ENCODE data around the gene PLXNB2. TPM values are rescaled to one million over a fixed set of nuclear protein-coding genes. Genes with fewer than 3 reads are reported as not detected.
A peak's percentile ranks its signal among the peaks of the same experiment; 100 is the strongest.

PLXNB2 gene
- total RNA-seq, 1 experiment from 2014 or later: 42.4 TPM

- no peak for DNase-seq (ENCODE audit: low read depth)
Measured at GRCh38 chr22:50298937-50299784, 8.3 kb downstream of the PLXNB2 start.

DNA sequence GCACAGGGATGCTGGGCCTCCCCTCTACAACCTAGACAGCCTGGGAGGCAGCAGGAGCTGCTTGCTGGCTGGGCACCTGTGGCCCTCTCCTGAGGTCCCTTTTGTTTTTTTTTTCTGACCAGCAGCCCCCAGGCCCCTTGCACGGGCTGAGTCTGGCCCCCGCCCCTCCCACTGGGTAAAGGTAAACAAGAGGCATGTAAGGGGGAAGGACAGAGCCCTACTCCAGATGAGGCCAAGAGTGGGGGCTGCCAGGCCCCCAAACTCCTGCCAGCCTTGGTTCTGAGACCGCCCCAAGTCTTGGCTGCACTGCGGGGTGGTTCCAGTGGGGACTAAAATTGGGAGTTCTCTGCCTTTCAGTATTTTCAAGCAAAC lies 9.2 kb downstream of the PLXNB2 start:
- no peak for DNase-seq (ENCODE audit: low read depth)

DNA sequence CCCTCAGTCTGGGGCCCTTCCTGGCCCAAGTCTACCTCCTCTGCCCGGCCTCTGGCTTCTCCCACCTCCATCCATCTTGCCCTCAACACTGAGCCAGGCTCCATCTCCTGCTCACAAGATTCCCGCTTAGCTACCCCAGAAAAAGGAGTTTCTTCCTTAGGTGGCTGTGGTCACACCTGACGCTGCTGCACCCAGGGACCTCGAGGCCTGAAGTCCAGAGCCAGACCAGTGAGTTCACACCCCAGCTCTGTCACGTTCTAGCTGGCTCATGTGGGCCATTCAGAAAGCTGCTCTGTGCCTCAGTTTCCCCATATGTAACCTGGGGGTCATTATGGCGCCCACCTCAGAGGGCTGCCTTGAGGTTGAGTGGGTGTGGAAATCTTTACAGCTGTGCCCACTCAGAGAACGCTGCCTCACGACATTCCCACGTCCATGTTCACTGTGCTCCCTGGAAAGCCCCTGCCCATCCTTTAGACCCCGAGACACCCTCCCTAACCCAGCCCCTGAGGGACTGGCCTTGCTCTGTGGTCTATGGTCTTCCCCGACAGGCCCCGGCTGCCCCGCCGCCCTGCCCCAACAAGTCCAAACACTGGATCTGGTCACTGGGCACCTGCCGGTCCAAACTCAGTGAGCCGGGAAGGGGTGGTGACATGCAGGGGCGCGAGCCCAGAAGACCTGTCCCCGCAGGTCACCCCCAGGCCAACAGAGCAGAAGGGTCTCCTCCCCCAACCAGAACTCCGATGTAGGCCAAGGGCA lies 9.8 kb downstream of the PLXNB2 start:
- no peak for DNase-seq (ENCODE audit: low read depth)

DNA sequence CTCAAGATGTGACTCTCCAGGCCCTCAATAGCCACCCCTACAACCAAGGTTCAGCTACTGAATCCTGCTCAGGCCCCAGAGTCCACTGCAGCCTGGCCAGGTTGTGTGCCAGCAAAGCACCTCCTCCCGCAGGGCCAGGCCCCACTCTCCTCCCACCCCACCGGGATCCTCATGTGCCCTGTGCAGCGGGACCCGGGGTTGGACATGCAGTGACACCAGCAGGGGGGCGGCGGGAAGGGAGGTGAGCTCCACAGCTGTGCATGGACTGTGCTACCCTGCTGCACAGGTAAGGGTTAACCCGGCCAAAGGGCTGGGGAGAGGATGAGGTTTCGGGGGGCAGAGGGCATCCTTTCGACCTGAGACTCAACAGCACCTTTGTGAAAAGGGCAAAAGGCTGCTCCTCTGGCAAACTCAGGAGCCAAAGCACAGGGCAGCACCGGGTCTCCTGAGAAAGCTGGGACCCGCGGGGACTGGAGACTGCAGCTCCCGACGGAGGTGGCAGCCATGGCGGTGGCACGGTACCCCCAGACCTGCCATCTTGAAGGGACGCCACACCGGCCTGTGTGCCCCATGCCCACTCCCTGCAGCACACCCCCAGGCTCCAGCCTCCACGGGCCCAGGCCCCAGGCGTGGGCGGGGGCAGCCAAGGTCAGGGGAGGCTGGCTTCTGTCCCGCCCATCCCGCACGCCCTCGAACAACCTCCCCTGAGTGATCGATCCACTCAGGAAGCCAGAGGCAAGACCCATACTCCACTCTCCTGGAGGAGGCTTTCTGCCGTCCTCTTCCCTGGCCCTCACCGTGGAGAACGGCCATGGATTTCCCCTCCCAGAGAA lies 10.6 kb downstream of the PLXNB2 start:
- no peak for DNase-seq (ENCODE audit: low read depth)

GRCh38 chr22:50294319-50294656 lies 13.2 kb downstream of the PLXNB2 start:
- no peak for DNase-seq (ENCODE audit: low read depth)

- peak; percentile 83 for DNase-seq (ENCODE audit: low read depth)
Measured at GRCh38 chr22:50293441-50294318, 13.8 kb downstream of the PLXNB2 start.

DNA sequence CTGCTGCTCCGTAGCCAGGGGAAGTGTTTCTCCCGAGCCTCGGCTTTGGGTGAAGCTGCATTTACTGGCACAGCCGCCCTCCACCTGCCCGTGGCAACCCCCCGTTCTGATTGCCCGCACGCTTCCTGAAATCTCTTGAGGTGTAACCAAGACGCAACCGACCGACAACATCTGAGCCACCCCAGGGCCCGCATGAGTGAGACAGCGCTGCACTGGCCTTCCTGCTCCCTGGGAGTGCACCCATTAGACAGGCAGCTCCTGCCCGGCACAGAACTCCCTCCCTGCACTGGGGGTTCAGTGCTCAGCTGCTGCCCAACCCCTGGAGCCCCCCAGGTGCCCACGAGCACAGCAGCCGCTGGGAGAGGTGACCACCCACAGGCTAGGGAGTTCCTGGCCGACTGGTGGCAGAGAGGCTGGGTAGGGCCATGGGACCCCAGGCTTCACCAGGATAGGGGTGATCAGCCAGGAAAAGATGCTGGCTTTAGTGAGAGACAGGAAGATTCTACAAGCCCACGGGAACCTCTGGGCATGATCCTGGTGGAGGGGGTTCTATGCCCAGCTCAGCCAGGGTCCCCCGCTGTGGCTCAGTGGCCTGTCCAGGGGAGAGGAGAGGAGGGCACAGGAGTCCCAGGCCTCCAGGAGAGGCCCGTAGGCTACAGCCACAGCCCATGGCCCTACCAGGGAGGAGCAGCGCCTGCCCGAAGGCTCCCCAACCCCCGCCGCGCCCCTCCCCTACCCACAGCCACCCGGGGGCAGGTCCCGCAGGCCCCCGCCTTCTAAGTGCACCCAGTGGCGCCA lies 14.6 kb downstream of the PLXNB2 start:
- peak; percentile 38 for DNase-seq (ENCODE audit: low read depth)

DNA sequence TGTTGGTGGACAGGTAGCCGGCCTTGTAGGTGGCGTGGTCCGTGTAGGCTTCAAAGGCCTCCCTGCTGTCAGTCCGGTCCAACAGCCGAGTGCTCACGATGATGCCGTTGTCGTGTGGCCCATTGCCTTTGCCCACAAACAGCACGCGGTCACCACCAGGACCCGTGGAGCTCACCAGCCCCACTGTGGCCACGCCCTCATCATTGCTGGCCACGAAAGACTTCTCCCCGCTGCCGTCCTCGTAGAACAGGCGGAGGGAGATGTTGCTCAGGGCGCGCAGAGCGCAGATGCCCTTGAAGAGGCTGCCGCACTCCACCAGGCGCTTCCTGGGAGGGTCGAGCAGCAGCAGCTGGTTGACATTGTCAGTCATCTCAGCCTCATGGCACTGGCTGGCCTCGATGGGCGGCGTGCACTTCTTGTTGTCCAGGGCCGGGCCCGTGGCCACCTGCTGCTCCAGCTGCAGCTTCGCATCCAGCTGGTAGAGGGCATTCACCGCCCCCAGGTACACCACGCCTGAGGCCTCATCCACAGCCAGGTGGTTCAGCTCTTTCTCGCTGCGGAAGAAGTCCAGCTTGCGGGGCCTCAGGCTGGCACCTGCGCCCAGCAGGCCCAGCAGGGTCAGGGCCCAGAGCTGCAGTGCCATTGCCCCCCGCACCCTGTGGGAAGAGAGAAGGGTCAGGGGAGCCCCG lies 17.4 kb downstream of the PLXNB2 start:
- DNase-seq (ENCODE audit: low read depth): no peak

DNA sequence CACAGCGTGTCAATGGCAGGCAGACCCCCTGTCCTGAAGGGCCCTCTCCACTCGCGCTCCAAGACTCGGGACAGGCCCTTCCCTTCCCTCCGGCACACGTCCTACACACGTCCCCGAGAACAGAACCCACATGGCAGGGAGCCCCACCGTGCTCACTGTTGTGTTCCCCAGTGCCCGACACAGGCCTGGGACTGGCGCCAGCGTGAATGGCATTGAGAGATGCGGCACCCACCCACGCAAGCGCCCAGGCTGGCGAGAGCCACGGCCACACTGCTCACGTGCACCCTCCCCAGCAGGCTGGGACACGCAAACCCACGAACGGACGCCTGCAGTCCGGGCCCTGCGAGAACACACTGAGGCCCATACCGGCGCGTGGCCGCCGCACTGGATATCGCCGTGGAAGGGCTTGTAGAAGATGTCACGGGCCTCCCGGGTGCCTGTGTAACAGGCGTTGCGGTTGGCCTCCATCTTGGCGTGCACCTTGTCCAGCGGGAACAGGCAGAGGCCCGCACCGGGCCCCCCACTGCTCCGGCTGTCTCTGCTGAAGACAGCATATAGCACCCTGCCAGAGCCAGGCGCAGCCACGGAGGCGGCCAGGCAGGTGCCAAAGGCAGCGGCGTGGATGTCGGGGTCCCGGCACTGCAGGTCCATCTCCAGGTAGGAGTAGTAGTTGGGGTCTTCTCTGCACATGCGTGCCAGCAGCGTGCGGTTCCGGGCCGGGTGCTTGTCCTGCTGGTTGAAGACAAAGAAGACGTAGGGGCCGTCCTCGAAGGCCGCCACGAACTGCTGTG lies 18.1 kb downstream of the PLXNB2 start:
- no peak for DNase-seq (ENCODE audit: low read depth)

DNA sequence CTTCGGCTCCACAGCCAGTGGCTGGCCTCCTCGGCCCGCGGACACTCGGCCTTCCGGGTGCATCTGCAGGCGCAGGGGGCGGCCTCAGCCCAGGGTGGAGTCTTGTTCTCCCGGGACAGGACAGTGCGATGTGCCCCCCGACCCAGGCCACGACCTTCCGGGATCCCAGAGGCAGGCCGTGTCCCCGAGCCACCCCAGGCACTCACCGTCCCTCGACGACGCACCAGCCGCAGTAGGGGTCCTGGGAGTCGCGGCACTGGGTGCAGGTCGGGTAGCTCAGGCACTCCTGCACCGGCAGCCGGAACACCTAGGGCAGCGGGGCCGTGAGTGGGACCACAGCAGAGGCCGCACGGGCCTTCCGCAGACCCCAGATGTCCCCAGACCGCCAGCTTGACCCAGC lies 19.7 kb downstream of the PLXNB2 start:
- DNase-seq (ENCODE audit: low read depth): no peak

- DNase-seq (ENCODE audit: low read depth): no peak
Measured at GRCh38 chr22:50286701-50287318, 20.6 kb downstream of the PLXNB2 start.

DNA sequence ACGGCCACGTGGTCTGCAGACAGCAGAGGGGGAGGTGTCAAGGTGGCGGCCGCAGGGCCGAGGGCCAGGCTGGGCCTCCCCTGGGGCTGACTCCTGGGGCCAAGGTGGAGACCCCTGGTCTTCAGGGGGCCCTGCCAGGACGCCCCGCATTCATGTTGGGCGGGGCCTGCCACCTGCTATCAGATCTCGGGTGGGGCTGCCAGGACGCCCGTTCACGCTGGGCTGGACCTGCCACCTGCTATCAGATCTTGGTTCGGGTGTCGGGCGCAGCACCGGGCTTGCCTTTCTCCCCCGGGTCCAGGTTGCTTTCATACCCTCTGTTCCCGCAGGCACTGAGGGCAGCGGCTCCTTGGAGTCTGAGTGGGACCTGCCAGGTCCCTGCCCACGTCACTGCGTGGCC lies 21.2 kb downstream of the PLXNB2 start:
- no peak for DNase-seq (ENCODE audit: low read depth)

- DNase-seq (ENCODE audit: low read depth): no peak
Measured at GRCh38 chr22:50285568-50286229, 21.7 kb downstream of the PLXNB2 start.

GRCh38 chr22:50284479-50284878 lies 23.0 kb downstream of the PLXNB2 start:
- DNase-seq (ENCODE audit: low read depth): no peak

DNA sequence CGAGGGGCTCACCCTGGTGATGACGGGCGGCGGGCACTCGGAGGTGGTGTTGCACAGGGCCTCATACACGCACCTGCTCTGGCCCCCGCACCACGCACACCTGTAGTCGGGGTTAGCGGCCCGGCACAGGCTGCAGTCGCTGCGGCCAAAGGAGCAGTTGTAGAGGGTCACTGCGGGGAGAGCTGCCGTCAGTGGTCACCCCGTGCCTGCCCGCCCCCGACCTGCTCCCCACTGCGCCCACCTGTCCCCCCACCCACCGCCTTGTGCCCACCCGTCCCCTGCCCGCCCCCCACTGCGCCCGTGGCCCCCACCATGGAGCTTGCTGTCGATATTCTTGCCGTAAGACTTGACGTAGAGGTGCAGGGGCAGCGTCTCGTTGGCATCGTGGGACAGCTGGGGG lies 23.6 kb downstream of the PLXNB2 start:
- DNase-seq (ENCODE audit: low read depth): no peak

DNA sequence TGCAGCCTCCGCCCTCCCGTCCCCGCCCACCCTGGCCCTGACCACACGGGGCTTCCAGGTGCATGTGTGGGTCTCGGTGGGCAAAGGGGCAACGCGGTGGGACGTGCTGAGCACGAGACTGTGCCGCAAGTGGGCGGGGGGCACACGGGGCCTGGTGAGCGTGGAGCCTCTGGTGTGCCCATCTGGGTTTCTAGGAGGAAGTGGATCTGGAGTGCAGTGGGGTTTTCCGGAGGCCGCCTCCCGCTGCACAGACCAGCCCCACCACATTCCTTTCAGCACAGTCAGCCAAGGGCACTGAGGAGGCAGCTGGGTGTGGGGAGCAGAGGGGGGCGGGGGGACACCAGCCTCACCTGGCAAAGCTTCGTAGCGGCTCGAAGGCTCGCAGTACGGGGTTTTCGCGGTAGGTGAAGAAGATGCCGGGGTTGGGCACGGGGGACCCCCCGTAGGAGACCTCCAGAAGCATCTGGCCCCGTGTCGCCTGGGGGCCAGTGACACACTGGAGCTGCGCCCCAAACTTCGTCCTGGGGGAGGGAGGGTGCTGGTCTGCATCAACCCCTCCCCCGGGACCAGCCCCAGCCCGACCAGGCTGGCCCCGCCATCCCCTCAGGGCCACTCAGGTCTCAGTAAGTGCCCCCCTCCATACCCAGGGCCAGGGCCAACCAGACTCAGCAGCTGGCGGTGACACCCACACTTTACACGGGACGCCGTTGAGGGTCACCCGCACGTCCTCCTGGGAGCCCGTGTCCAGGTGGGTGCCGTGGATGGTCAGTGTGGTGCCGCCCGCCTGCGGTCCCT lies 24.9 kb downstream of the PLXNB2 start:
- DNase-seq (ENCODE audit: low read depth): peak; percentile 95

- peak; percentile 26 for DNase-seq (ENCODE audit: low read depth)
Measured at GRCh38 chr22:50281957-50282356, 25.5 kb downstream of the PLXNB2 start.
